SK-N-MC (cell line): Measurements from ENCODE around the gene EYA3.

Experiments
- EZH2 ChIP-seq: fragments of 200-600 bp; sonication (generic); IDR thresholded peaks from one replicate; pipeline ENCODE4 v1.6.1; 2017; ENCODE audit warnings: antibody characterized with exemption
- POLR2AphosphoS5 ChIP-seq: IDR thresholded peaks from 2 replicates; pipeline ENCODE4 v1.6.1; 2012; ENCODE audit warnings: mild to moderate bottlenecking, low read depth, low read length, borderline replicate concordance

- TF ChIP-seq POLR2AphosphoS5 = no peak
- TF ChIP-seq EZH2 = no peak
Observed at GRCh38 chr1:28027238-28027637, 61.2 kb downstream of the EYA3 start.
